Measurements from ENCODE around the gene TLR10.

The TLR10 gene

DNA sequence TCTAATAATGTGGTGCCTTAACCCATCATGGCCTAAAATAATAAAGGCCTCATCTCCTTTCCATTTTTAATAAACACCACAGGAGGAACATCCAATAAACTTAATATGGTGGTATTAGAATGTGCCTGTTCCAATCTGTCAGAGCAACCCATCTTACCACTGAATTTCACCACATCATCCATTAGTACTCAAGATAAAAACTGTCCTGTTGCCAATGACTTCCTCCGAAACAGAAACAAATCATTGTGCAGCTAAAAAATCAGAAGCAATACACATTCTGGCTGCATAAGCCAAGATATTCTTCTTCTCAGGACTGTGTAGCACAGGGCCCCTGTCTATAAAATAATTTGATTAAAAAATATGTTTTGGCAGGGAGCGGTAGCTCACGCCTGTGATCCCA, 18.5 kb downstream of the TLR10 start:
- DNase-seq (ENCODE audit: low read depth in 2 of 2), result no peak

GRCh38 chr4:38762560-38762959, 20.2 kb downstream of the TLR10 start:
- DNase-seq (ENCODE audit: low read depth in 2 of 2), result no peak

- no peak for DNase-seq (ENCODE audit: low read depth in 2 of 2)
These were observed 23.0 kb downstream of the TLR10 start for GRCh38 chr4:38759790-38760122.

DNA sequence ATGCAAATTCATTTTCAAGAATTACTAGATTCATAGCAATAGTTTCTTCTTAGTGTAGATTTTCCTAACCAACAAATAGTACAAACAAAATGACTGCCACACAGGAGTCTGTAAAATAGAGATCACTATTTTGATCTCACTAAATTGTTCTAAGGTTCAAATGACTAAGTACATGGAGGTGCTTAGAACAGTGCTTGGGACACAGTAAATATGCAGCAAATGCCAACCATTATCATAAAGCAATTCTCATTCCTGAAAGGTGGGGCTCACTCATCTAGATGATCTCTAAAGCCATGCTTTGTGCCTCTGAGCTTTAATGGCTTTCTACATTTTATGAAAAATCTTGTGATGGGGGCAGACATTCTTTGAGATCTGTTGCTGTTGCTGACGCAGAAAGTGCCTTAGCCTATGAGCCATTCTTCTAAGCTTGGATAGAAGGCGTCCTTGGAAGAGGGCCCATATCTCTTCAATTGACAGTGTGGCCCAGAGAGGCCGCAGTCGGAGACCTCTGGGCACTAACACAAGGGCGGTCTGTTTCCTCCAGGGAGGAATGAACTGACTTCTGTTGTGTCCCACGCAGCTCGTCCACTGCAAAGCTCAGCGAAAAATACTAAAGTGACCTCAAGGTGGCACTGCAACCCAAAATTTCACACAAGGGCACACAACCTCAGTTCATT, 23.5 kb downstream of the TLR10 start:
- peak; percentile 24 to 35 for DNase-seq (ENCODE audit: low read depth in 2 of 2)

DNA sequence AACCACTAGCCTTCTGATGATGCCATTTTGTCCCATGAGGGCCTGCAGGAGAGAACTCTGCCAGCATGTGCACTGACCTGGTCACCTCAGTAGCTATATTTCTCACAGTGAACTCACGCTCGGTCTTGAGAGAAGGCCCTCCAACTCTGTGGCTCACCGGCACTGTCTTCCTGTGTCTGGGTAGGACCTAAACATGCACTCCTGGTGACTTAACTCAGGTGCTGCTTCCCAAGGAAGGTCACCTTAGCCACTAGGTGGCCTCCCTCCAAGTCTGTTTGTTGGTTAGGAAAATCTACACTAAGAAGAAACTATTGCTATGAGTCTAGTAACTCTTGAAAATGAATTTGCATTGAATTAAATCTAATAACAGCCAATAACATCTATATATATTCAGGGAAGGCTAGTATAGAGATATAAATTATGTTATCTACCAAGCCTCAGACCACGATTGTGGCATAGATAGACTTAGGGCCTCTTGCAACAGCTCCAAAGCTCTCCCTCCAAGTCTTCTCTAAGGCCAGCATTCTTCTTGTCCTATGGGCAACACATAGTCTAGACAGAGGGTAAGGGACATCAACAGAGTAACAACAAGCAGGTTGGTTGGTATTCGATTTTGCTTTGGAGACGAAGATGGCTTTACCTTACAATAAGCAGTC, 24.7 kb downstream of the TLR10 start:
- DNase-seq (ENCODE audit: low read depth in 2 of 2), result no peak

- no peak for DNase-seq (ENCODE audit: low read depth in 2 of 2)
These were observed 29.6 kb downstream of the TLR10 start for GRCh38 chr4:38752941-38753806.

- no peak for DNase-seq (ENCODE audit: low read depth in 2 of 2)
These were observed 30.3 kb downstream of the TLR10 start for GRCh38 chr4:38752372-38752940.

GRCh38 chr4:38751341-38752010, 31.3 kb downstream of the TLR10 start:
- DNase-seq (ENCODE audit: low read depth in 2 of 2), result no peak

GRCh38 chr4:38749336-38749735, 33.5 kb downstream of the TLR10 start:
- no peak for DNase-seq (ENCODE audit: low read depth in 2 of 2)

GRCh38 chr4:38747629-38748028, 35.2 kb downstream of the TLR10 start:
- DNase-seq (ENCODE audit: low read depth in 2 of 2), result no peak

GRCh38 chr4:38745881-38746280, 36.9 kb downstream of the TLR10 start:
- no peak for DNase-seq (ENCODE audit: low read depth in 2 of 2)

- no peak for DNase-seq (ENCODE audit: low read depth in 2 of 2)
These were observed 38.9 kb downstream of the TLR10 start for GRCh38 chr4:38743866-38744265.

DNA sequence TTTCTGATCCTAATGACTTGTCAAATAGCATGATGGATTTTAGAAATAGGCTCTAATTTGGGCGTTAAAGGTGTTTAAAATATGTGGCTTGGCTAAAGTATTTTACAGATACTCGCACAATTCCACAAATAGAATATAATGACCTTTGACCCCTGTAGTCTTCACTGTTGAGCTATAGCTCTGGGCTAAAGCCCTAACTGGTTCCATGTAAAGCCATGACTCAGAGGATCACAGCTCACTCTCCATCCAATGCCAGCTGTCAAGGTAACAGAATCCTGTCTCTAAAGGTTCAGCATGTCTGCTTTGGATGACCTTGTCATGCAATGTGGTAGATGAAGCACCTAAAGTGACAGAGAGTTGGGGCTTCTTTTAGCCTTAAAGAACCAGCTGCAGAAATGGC, 42.5 kb downstream of the TLR10 start:
- DNase-seq (ENCODE audit: low read depth in 2 of 2), result no peak

DNA sequence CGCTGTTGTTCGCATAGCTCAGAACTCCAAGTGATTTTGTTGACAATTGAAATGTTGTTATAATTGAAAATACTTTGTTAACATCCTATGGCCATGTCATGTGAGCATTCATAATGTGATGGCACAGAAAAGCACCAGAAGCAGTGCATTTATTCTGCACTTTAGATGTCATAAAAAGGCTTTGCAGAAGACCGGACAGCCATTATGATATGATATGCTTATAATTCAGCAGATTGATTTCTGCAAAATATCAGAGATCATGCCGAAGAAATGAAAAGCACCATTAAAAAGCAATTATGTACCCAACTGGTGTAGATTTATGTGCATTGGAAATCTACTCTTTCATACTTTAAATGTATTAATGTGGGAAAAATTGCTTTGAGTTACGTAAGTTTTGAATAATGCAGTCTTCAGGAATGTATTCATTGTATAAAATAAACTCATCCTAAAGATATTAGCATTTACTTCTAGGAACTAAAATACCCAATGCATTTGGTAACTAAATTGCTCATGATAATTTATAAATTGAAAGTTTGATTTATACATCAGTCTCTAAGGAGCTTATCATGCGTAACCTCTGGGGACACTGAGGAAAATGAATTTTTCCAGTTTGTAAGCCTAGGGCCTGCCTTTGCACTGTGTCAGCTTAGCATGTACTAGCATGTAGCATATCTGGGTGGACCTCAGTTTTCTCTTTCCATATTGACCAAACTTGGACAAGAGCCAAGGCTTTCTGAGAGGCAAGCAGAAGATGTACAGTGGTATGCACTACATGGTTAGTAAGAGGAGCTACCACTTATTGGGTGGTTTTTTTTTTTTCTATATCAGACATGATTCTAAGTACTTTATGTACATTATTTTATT, 43.6 kb downstream of the TLR10 start:
- DNase-seq (ENCODE audit: low read depth in 2 of 2), result no peak

GRCh38 chr4:38735870-38736269, 46.9 kb downstream of the TLR10 start:
- no peak for DNase-seq (ENCODE audit: low read depth in 2 of 2)

GRCh38 chr4:38734911-38735310, 47.9 kb downstream of the TLR10 start:
- DNase-seq (ENCODE audit: low read depth in 2 of 2), result no peak

GRCh38 chr4:38734446-38734845, 48.3 kb downstream of the TLR10 start:
- no peak for DNase-seq (ENCODE audit: low read depth in 2 of 2)

DNA sequence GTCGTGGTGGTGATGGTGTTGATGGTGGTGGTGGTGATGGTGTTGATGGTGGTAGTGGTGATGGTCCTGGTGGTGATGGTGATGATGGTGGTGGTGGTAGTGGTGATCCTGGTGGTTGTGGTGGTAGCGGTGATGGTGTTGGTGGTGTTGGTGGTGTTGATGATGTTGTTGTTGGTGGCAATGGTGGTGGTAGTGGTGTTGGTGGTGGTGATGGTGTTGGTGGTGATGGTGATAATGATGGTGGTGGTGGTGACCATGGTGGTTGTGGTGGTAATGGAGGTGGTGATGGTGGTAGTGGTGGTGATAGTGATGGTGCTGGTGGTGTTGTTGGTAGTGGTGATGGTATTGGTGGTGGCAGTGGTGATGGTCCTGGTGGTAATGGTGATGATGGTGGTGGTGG, 49.1 kb downstream of the TLR10 start:
- DNase-seq (ENCODE audit: low read depth in 2 of 2), result no peak

GRCh38 chr4:38730830-38731646, 51.8 kb downstream of the TLR10 start:
- peak; percentile 70 to 87 for DNase-seq (ENCODE audit: low read depth in 2 of 2)

DNA sequence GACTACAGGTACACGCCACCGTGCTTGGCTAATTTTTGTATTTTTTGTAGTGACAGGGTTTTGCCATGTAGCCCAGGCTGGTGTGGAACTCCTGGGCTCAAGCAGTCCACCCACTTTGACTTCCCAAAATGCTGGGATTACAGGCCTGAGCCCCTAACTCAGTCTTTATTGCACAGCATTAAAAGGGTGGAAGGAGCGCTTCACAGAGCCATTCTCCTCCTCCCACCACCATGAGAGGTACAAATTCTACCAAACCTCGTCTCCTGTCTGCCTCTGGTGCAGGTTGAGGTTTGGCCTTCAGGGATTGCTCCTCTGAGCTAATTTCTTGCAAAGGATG, 52.3 kb downstream of the TLR10 start:
- DNase-seq (ENCODE audit: low read depth in 2 of 2), result no peak
